ENCODE results near the gene MS4A13.
"Not testable (repeated sequence)": the region's sequence is repeated elsewhere in the genome, so short reads cannot be mapped to it uniquely, and the experiment has no call there.

The MS4A13 gene, protein sequence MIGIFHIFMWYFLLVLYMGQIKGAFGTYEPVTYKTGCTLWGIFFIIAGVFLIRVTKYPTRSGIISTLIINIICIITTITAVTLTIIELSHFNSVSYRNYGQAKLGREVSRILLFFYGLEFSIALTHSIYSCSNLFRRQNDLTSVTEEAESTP

DNA sequence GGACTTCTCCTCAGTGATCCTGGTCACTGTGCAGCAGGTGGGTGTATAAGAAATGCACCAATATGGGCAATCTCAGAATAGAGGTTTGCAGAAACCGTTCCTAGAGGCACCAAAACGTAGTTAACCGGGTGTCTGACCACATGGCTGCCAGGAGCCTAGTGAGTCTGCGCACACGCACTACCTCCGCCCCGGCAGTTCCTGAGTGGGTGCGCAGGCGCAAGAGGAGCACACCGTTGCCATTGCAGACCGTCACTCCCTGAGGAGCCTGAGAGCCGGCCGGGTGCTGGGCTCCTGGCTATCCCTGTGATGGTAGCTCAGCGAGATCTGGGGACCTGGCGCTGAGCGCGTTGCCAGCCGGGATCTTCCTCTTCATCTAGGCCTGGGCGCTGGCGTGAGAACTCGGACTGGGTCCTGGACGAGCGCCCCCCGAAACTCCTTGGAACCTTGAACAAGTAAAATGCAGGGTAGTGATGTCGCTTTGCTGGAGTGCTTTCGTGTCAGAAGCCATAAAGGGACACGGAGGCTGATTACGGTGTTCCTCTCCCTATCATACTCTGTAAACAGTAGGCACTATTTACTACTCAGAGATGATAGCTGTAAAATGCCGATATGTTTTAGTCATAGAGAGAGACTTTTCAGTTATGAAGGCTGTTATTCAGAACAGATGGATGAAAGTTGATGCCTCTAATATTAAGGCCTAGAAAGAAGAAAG lies at the start of gene MS4A13:
TSS of gene MS4A13 (plus strand) at position 249 of the 712 bp plus-strand sequence. CDS start 2,692 bp downstream, outside the sequence.
- DNase-seq = no peak

DNA sequence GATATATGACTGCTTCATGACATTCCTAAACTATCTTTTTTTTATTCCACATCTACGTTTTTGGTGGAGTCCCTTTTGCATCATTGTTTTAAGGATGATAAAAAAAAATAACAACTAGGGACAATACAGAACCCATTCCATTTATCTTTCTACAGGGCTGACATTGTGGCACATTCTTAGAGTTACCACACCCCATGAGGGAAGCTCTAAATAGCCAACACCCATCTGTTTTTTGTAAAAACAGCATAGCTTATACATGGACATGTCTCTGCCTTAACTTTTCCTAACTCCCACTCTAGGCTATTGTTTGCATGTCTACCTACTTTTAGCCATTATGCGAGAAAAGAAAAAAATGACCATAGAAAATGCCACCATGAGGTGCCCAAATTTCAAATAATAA lies 46.4 kb upstream of the MS4A13 start:
- no peak for DNase-seq

- no peak for DNase-seq
Observed at GRCh38 chr11:60469723-60470122, 45.5 kb upstream of the MS4A13 start.

DNA sequence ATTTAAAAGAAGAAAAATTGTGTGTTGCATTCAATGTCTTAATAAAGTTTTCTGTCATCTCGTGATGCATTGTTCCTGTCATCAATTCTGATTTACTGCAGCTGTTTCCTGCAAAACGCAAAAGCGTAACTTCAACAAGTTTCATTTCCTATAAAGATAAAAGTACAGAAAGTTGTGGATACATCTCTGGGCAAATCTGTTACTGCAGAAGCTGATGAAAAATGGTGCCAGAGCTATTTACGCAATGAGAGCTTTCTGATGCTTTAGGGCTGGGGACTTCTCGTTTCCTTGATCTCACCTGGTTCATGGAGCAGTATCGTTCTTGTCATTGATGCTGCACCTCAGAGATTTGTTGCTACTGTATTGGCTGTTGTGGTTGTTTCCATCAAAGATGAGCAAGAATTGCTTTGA lies 38.2 kb upstream of the MS4A13 start:
- DNase-seq = no peak

DNA sequence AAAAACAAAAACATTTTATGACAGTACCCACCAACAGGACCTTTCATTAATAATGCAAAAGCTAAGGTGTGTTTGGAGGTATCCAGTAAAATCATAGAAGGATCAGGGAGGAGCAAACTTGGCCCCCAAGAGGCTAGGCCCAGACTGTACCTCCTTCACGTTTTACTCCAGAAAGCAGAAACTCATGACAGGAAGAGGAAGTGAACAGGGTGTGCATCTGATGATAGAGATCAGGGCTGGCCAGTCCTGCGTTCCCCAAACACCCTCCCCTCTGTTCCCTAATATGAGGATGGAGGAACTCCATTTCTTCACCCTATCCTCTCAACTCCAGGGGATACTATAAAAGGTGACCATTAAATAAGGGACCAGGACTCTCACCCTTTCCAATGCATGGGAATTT lies 32.8 kb upstream of the MS4A13 start:
- no peak for DNase-seq

DNA sequence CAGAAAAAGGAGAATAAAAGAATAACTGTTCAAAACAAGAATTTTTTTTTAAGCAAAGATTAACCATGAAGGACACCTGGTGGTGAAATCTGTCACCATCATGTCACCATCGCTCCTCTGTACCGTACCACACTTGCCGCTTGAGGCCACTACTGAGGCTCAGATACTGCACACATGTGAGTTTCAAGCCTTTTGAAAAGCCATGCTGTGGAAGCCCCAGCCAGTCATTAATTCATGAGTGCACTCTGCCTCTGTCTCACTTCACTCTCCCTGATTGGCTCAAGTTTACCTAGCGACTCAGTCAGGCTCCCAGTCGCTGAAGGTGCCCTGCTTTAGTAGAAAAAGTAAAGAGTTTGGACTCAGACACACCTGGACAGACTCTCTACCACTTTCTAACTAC lies 29.2 kb upstream of the MS4A13 start:
- peak; percentile 8 to 46 for DNase-seq

GRCh38 chr11:60492488-60493009 lies 22.6 kb upstream of the MS4A13 start, which contains the start of gene MS4A12:
MS4A12 (plus strand) TSS chr11:60492778; CDS start chr11:60497319, 4,541 bp downstream.
- no peak for DNase-seq

DNA sequence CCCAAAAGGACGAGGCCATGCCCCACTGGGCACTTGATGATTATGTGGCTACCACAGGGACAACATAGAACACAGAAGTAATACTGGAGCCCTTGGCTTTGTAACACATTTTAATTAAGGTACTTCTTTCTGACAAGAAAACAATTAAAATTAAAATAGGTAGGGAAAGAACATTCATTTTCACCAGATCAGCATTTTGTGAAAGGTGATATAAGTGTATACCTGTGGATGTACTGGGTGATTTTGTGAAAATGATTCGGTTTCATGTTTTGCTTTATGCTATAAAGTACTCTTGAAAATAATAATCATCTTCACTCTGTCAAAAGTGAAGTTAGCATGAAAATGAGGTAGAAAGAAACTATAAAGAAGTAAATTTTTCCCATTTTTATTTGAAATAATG lies 21.7 kb upstream of the MS4A13 start:
- DNase-seq = no peak

DNA sequence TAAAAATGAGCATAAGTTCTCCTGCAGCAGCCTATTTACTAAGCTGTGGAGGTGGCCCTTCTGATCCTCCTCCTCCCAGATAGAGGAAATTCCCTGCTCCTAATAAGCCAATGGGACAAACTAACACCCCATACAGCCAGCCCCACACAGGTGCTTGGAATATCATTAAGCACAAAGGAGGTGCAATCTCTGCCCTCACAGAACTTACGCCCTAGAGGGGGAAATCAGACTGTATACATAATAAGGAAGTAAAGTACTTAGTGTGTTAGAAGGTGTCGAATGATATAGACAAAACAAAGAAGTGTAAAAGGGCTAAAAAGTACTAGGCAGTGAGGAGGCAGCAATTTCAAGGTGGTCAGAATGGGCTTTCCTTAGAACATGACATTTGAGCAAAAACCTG lies 16.8 kb upstream of the MS4A13 start:
- no peak for DNase-seq

DNA sequence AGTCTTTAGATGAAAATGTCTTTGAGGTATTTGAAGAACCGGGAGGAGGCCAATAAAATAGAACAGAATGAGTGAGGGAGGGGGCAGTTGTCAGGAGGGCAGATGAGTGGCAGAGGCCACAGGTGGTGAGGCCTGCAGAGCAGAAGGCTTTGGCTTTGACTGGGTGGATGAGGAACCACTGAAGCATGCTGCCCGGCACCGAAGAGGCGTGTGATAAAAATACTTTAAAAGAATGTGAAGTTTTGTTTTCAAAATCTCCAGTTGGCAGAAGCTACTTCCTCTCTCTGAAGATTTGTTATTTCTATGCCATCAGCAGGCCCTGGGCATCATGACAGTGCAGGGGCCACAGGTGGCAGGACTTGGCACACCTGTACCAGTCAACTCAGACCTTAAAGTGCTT lies 16.3 kb upstream of the MS4A13 start:
- DNase-seq = no peak

GRCh38 chr11:60500276-60500910 lies 14.8 kb upstream of the MS4A13 start:
- no peak for DNase-seq

- no peak for DNase-seq
Observed at GRCh38 chr11:60502221-60502775, 12.9 kb upstream of the MS4A13 start.

DNA sequence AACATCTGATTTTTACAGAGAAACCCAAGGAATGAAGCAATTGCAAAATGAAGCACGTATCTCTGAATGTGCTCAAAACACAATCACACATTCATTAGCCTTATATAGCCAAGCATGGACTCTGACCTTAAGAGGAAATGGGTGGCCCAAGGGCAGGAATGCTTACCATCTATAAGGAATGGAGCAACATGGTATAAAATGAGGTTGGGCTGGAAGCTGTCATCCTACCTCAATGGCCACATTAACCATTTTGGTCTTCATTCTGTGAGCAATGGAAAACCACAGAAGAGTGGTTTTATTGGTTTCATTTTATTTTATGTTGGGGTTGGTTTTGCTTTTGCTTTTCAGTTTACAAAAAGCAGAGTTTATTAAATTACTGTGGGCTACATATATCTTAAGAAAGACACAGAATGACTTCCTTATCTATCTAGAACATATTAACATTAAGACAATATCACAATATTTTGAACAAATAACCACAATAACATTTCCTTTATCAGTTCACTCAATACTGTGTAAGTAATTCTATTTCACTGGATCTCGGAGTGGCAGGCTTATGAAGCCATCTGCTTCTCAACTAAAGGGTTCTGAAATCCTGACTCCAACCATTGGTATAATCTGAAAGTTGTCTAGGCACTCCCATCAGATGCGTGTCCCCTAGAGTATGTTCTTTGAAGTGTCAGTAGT lies 10.8 kb upstream of the MS4A13 start:
- DNase-seq = no peak

DNA sequence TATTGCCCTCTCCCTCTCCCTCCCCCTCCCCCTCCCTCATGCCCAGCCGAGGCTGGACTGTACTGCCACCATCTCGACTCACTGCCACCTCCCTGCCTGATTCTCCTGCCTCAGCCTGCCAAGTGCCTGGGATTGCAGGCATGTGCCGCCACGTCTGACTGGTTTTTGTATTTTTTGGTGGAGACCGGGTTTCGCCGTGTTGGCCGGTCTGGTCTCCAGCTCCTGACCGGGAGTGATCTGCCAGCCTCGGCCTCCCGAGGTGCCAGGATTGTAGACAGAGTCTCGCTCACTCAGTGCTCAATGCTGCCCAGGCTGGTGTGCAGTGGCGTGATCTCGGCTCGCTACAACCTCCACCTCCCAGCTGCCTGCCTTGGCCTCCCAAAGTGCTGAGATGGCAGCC lies 5.6 kb upstream of the MS4A13 start:
- not testable (repeated sequence) for DNase-seq

DNA sequence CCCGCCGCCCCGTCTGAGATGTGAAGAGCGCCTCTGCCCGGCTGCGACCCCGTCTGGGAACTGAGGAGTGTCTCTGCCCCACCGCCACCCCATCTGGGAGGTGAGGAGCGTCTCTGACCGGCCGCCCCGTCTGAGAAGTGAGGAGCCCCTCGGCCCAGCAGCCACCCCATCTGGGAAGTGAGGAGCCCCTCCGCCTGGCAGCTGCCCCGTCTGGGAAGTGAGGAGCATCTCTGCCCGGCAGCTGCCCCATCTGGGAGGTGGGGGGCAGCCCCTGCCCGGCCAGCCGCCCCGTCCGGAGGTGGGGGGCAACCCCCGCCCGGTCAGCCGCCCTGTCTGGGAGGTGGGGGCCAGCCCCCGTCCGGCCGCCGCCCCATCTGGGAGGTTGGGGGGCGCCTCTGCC lies 5.0 kb upstream of the MS4A13 start:
- not testable (repeated sequence) for DNase-seq

GRCh38 chr11:60511393-60511792 lies 3.8 kb upstream of the MS4A13 start:
- DNase-seq = peak in 1 of 2 experiments; percentile 8

DNA sequence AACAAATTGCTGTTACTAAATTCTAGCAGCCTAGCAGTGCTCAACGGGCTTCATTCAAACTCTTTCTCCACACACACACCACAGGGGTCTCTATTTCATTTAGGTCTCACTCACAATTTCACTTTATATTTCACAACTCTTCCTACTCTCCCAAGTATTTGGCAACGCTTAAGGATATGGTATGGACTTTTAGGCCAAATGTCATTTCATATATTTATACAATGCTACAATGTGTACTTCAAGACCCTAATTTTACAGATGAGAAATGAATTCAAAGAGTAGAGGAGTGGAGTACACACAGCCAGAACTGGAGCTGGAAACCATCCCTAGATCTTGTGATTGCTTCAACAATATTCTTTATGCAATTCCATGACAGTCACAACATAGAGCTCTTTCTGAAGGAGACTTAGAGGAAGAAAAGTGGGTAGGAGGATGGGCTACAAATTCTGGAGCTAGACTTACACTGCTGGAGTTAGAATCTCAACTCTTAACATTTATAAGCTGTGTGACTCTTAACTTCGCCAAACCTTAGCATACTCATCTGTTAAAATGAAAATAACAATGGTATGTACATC lies 2.5 kb upstream of the MS4A13 start:
- no peak for DNase-seq

DNA sequence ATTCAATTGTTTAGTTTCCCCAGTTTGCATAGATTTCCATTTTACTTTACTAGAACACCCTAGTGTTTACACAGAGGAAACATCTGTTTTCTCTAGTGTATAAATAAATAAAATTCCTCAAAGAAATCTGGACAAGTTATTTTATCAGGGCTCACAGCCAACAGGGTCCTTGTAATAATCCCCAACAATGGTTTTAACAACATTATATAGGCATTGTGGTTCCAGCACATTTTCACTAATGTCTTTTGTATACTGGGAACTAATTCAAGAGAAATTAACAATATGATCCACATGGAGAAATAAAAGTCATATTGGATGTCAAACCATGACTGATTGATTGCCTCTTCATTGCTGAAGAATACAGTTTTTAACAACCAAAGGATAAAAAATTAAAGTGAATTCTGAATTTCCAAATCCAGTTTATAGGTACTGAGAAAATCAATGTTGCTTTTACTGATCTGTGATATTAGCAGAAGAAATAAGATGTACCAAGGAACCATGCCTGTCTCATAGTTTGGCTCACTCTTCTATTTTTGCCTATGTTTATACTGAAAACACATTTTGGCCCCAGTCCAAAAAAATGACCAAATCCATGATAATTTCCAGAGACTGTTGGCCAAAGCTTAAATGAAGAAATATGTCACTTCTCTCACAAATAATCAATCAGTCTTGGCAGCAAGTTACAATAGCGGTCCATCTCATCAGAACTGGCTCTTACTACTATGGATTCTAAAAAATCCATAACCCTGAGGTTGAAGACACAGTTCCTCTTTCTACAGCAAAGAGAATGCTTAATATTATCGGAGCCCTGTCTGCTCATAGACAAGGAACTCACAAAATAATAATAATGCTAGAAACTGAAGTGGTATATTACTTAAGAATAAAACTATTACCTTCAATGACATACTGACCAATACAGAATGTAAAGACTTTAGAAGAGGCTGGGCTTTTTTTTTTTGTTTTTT lies 1.4 kb upstream of the MS4A13 start:
- no peak for DNase-seq

DNA sequence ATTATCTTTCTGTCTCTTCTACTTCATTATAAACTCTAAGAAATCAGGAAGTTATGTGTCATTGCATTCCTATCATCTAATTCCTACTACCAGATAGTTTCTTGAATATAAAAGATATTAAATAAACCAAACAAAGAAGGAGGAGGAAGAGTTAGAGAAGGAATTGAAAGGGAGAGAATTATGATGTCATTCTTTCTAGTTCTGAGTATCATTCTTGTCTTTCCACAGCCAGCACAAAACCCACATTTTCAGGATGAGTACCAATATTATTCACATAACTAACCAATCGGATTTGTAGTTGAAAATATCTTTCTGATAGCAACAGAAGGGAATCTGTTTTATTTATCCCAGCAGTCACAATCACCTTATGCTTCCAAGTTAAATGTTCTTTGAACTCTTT lies 13.3 kb downstream of the MS4A13 start:
- DNase-seq = no peak

GRCh38 chr11:60528934-60529333 lies 13.7 kb downstream of the MS4A13 start:
- DNase-seq = no peak

GRCh38 chr11:60530454-60531100 lies 15.4 kb downstream of the MS4A13 start:
- no peak for DNase-seq

Data from NCI-H524 (cell line).